Heart left ventricle (tissue), 16 donors: ENCODE data around the gene PRKAG2. TPM values are rescaled to one million over a fixed set of nuclear protein-coding genes. Genes with fewer than 3 reads are reported as not detected.

Experiments
- ATAC-seq, 4 donors: fragments of 200-7000 bp; cut with Tn5 transposase; one replicate each; pipeline ENCODE4 v1.9.1; 2020 to 2022; ENCODE audit warnings: moderate library complexity in 4 of 4, mild to moderate bottlenecking in 3 of 4, moderate number of reproducible peaks in 1 of 4
- DNase-seq, 5 donors: peaks; one replicate each; pipeline ENCODE4 v3.0.0-alpha.2; 2020
- H3K27ac ChIP-seq, 12 donors: fragments of 200-600 bp; sonication (generic) in 4 of 12; one replicate each; pipeline versions ENCODE4 v1.5.0 to v1.8.0; 2016 to 2022; ENCODE audit warnings: mild to moderate bottlenecking in 2 of 12
- H3K27me3 ChIP-seq, 9 donors: fragments of 200-600 bp; sonication (generic) in 2 of 9; one replicate each; pipeline versions ENCODE4 v1.5.1 to v1.8.0; 2016 to 2022; ENCODE audit warnings: mild to moderate bottlenecking in 3 of 9
- H3K36me3 ChIP-seq, 9 donors: fragments of 200-600 bp; sonication (generic) in 2 of 9; one replicate each; pipeline versions ENCODE4 v1.5.0 to v1.8.0; 2018 to 2022; ENCODE audit warnings: mild to moderate bottlenecking in 2 of 9
- H3K4me1 ChIP-seq, 12 donors: fragments of 200-600 bp; sonication (generic) in 4 of 12; one replicate each; pipeline versions ENCODE4 v1.5.0 to v1.8.0; 2016 to 2022; ENCODE audit warnings: mild to moderate bottlenecking in 3 of 12
- H3K4me3 ChIP-seq, 12 donors: fragments of 200-600 bp; sonication (generic) in 4 of 12; one replicate each; pipeline versions ENCODE4 v1.5.0 to v1.8.0; 2017 to 2022; ENCODE audit warnings: mild to moderate bottlenecking in 9 of 12, moderate library complexity in 4 of 12
- H3K9me3 ChIP-seq, 12 donors: fragments of 200-600 bp; sonication (generic) in 4 of 12; one replicate each; pipeline versions ENCODE4 v1.5.0 to v1.8.0; 2016 to 2022; ENCODE audit warnings: mild to moderate bottlenecking in 1 of 12
- POLR2A ChIP-seq, 2 donors: fragments of 450-650 bp; IDR thresholded peaks; one replicate each; pipeline ENCODE4 v1.6.1; 2017; ENCODE audit warnings: antibody characterized with exemption in 2 of 2, mild to moderate bottlenecking in 2 of 2, moderate library complexity in 2 of 2
- WGBS, 4 donors: extraction: QIAGEN DNeasy Blood & Tissue Kit in 2 of 4; methylation state at CpG; one replicate each; pipeline versions ENCODE4 v1.1.5 to v1.1.7; 2013 to 2018; 5-methylcytosine and 5-hydroxymethylcytosine counted together
- intact Hi-C, 10 donors: fragments of 100-400 bp; cut with DNase I; formaldehyde crosslinking; loops; one replicate each; pipeline versions ENCODE4 v1.11.1 to v1.14.2; 2022
- polyA plus RNA-seq, 2 donors: library from polyadenylated mRNA; stranded (reverse); fragments of 200-250 nt; gene quantifications; one replicate each; pipeline ENCODE4 v1.2.3, GENCODE V29; 2013
- total RNA-seq, 9 donors: library from RNA; depleted of rRNA in 2 of 9; stranded (reverse); fragments of >200 nt in 2 of 9; fragmentation: NEBNext Ultra II Directional in 3 of 9; extraction: Animal tissue kit (Norgen Biotek cat#: 25700) in 3 of 9; gene quantifications; one replicate each; pipeline versions ENCODE4 v1.1.0 to v1.2.4, GENCODE V29; 2016 to 2023
- TF ChIP-seq, protein P1 (sequence below), 12 donors: fragments of 200-600 bp; sonication (generic) in 4 of 12; IDR thresholded peaks; one replicate each; pipeline versions ENCODE4 v1.5.0 to v1.8.0; 2018 to 2022; ENCODE audit warnings: antibody characterized with exemption in 12 of 12, mild to moderate bottlenecking in 5 of 12
- donor health status: ischemic (EF 13 %, LVEDD 7.1; RV severe dilation, severe dysfunction).
- donor health status: healthy with polysubstance abuse.
- donor health status: DM: no; HTN: yes; CAD: no.
- donor health status: DM: no; HTN: no; CAD: no.
- donor health status: ischemic (EF 25% LVEDD 6.9; RV normal size, moderate dysfunction).
- donor health status: ischemic (EF 25% LVEDD 5.7; RV mildly dilated, moderate dysfunction).
- donor health status: healthy.
- donor health status: DM: yes; HTN: yes; CAD: no.
- donor health status: ischemic (EF 35%, LVEDD 5.7; RV mildly dilated, moderate dysfunction).
- donor health status: nonischemic (EF 11% LVEDD 7.7; RV severe dilation, severe dysfunction).
- donor health status: DM: yes; HTN: yes; CAD: no.
- donor health status: PGD.
- donor health status: ischemic (EF 29% LVEDD 5.4; RV normal size, mild dysfunction).
- donor health status: nonischemic (EF 23%, LVEDD 6.1; RV moderate dilation, normal function).

Gene PRKAG2
- total and polyA plus RNA-seq, 11 donors, result 50.2 to 179 (median 108) TPM

- Histone ChIP-seq H3K4me3 (no peak overlapping the region), H3K36me3 (no peaks in the 10 kb centered on the region), H3K27me3 (no peaks in the 10 kb centered on the region), H3K9me3 (no peaks in the 10 kb centered on the region), H3K27ac (peak overlapping the region; percentile 33 to 93 (median 84)), H3K4me1 (peaks cover 0 to 80% (median 46%) of the 10 kb centered on the region in 12 donors)
- TF ChIP-seq POLR2A (IDR thresholded peaks at IDR 0.05), result no peak
- TF ChIP-seq, protein P1, sequence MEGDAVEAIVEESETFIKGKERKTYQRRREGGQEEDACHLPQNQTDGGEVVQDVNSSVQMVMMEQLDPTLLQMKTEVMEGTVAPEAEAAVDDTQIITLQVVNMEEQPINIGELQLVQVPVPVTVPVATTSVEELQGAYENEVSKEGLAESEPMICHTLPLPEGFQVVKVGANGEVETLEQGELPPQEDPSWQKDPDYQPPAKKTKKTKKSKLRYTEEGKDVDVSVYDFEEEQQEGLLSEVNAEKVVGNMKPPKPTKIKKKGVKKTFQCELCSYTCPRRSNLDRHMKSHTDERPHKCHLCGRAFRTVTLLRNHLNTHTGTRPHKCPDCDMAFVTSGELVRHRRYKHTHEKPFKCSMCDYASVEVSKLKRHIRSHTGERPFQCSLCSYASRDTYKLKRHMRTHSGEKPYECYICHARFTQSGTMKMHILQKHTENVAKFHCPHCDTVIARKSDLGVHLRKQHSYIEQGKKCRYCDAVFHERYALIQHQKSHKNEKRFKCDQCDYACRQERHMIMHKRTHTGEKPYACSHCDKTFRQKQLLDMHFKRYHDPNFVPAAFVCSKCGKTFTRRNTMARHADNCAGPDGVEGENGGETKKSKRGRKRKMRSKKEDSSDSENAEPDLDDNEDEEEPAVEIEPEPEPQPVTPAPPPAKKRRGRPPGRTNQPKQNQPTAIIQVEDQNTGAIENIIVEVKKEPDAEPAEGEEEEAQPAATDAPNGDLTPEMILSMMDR (IDR thresholded peaks at IDR 0.05), result no peak
- DNase-seq, result peak; percentile 80 to 88 (median 84)
- intact Hi-C loops, result loop anchor here in 4 of 10 donors (5.0 to 10.0 kb wide), 2 partner anchors 60 to 63 kb away; no protein-coding TSS in a partner anchor
- 23 to 43% (median 29%) methylated on average over 13 to 15 of the region's 15 CpGs for WGBS, 4 donors
- ATAC-seq, result peak; percentile 86 to 90 (median 86)
Measured at GRCh38 chr7:151694828-151695580, 181.9 kb downstream of the PRKAG2 start.

DNA sequence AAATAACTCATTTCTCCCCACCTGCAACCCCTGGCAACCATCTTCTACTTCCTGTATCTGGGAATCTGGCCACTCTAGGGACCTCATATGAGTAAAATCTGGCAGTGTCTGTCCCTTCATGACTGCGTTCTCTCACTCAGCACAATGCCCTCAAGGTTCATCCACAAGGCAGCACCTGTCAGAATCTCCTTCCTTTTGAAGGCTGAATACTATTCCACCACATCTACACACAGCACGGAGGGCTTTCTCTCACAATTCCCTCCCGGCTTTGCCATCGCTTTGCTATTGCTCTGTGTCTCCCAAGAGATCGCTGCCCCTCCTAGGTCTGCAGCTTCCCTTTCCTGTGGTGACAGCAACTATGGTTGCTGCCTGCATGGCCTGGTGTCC lies 182.5 kb downstream of the PRKAG2 start:
- WGBS, 4 donors, result 40 to 61% (median 44%) methylated on average over 5 of the region's 5 CpGs
- ATAC-seq (no peak), DNase-seq (peak in 1 of 5 donors; percentile 5)
- Histone ChIP-seq H3K4me1 (peaks cover 0 to 82% (median 44%) of the 10 kb centered on the region in 12 donors), H3K9me3 (no peaks in the 10 kb centered on the region), H3K27ac (peak overlapping the region; percentile 33 to 93 (median 84)), H3K4me3 (no peak overlapping the region), H3K27me3 (no peaks in the 10 kb centered on the region), H3K36me3 (no peaks in the 10 kb centered on the region)
- TF ChIP-seq, protein P1 (IDR thresholded peaks at IDR 0.05), result no peak
- no peak for TF ChIP-seq POLR2A (IDR thresholded peaks at IDR 0.05)
- intact Hi-C loops, result loop anchor here in 2 of 10 donors (5.0 to 10.0 kb wide), 2 partner anchors 60 to 62 kb away; no protein-coding TSS in a partner anchor

GRCh38 chr7:151693140-151693539 lies 183.8 kb downstream of the PRKAG2 start:
- no peak for TF ChIP-seq POLR2A (IDR thresholded peaks at IDR 0.05)
- TF ChIP-seq, protein P1 (IDR thresholded peaks at IDR 0.05), result no peak
- WGBS, 4 donors, result 71 to 91% (median 80%) methylated on average over 10 to 11 of the region's 11 CpGs
- no peak for ATAC-seq
- Histone ChIP-seq H3K9me3 (no peaks in the 10 kb centered on the region), H3K4me1 (peaks cover 0 to 84% (median 51%) of the 10 kb centered on the region in 12 donors), H3K4me3 (no peak overlapping the region), H3K27ac (peak overlapping the region in 11 of 12 donors; percentile 39 to 93 (median 84)), H3K36me3 (no peaks in the 10 kb centered on the region), H3K27me3 (no peaks in the 10 kb centered on the region)
- intact Hi-C loops, result loop anchor here in 2 of 10 donors (5.0 to 10.0 kb wide), 2 partner anchors 58 to 61 kb away; no protein-coding TSS in a partner anchor
- DNase-seq, result no peak

DNA sequence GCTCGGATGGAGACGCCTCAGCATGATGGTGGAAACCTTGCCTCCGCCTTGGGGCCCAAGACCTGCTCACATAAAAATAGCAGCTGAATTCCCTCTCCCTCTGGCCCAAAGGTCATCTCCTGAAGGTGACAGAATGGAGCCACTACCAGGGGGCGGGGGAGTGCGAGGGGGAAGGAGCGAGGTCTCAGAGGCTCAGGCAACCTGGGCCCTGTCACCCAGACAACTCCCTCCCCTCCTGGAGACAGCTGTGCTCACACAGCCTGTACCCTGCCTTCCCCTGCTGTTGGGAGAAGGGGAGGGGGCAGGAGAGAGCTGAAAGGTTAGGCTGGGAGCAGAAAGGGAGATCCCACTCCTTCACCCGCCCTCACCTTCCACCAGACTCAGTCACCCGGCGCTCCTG lies 184.2 kb downstream of the PRKAG2 start:
- no peak overlapping the region for H3K4me3 ChIP-seq
- WGBS, 4 donors, result 58 to 70% (median 63%) methylated on average over 9 of the region's 9 CpGs
- DNase-seq, result peak in 4 of 5 donors; percentile 47 to 66 (median 64)
- H3K27ac ChIP-seq, result peak overlapping the region in 11 of 12 donors; percentile 39 to 93 (median 84)
- TF ChIP-seq POLR2A (IDR thresholded peaks at IDR 0.05), result no peak
- TF ChIP-seq, protein P1 (IDR thresholded peaks at IDR 0.05), result no peak
- peaks cover 0 to 88% (median 55%) of the 10 kb centered on the region in 12 donors for H3K4me1 ChIP-seq
- no peaks in the 10 kb centered on the region for H3K36me3 ChIP-seq
- H3K9me3 ChIP-seq, result no peaks in the 10 kb centered on the region
- intact Hi-C loops, result loop anchor here in 2 of 10 donors (5.0 to 10.0 kb wide), 2 partner anchors 58 to 60 kb away; no protein-coding TSS in a partner anchor
- ATAC-seq, result peak in 2 of 4 donors; percentile 34 to 42
- H3K27me3 ChIP-seq, result no peaks in the 10 kb centered on the region
